Left forelimb (tissue), 1 donor: ENCODE results near the gene JADE2.
"Not testable (repeated sequence)": the region's sequence is repeated elsewhere in the genome, so short reads cannot be mapped to it uniquely, and the experiment has no call there.

Experiments
- DNase-seq: peaks from one replicate; pipeline ENCODE4 v3.0.0-alpha.2; 2018; ENCODE audit warnings: low spot score

Gene JADE2

DNA sequence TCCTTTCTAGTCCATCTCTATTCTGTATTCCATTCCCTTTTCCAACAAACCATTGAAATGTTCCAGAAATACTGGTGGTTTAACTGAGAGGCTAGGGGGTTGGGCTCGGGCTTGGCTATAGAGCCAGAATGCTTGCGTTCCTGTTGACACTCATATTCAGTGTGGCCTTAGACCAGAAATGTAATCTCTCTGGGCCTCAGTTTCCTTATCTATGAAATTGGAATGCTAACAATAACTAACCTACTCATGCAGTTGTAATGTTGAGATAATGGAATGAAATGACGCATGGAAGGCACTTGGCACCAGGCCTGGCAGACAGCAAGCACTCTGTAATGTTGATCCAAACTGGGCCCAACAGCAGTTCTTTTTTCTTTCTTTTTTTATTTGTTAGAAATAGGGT is 26.8 kb downstream of the JADE2 start:
- DNase-seq = no peak

DNA sequence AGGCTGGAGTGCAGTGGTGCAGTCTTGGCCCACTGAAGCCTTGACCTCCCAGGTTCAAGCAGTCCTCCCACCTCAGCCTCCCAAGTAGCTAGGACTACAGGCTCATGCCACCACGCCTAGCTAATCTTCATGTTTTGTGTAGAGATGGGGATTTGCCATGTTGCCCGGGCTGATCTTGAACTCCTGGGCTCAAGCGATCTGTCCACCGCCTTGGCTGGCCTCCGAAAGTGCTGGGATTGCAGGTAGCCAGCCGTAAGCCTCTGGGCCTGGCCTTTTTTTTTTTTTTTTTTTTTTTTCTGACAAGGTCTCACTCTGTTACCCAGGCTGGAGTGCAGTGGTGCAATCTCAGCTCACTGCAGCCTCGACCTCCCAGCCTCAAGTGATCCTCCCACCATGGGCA is 27.2 kb downstream of the JADE2 start:
- DNase-seq = not testable (repeated sequence)

DNA sequence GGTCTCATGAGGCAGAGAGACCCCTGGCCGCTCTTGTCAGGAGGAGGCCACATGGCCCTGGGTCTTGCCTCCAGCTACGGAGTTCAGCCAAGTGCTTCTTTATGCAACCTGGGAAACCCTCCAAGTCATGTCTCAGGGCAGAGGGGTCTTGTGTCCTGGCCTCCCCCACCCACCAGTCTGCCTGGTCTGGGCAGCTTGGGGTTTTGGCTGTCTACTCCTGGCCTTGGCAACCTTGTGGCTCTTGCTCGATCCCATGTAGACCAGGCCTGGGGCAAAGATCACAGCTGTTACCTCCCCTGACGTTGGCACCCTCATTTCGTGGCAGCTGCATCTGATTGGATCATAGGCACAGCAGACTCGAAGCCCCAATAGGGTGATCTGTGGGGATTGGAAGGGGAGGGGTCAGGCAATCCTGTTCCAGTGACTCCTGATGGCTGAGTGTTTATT is 28.4 kb downstream of the JADE2 start:
- no peak for DNase-seq

- no peak for DNase-seq
Observed at GRCh38 chr5:134554319-134555222, 29.1 kb downstream of the JADE2 start.

DNA sequence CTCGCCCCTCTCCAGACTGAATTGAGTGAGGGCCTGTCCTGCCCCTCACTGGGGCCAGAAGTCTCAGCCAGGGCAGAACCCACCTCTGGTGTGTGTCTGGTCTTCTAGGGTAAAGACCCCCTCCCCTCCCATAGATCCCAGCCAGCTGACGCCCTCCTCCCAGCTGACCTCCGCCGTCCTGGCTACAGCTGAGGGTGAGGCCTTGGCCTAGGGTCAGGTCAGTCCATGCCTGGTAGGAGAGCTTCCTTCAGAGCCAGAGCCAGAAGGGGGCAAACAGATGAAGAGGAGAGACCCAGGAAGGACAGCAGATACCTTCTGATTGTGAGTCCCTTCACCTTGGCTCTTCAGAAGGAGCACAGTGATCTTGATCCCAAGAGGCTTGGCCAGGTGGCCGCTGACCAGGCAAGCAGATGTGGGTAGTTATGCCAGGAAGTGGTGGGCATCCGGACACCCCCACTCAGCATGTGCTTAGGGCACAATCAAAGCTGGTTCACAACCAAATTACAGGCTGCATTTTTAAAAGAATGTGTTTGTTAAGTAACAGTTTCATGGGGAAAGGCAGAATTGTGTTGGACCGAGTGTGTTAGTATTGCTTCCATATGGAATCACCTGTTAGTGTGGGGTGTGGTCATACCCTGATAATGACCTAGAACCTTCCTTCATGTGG is 29.9 kb downstream of the JADE2 start:
- no peak for DNase-seq

DNA sequence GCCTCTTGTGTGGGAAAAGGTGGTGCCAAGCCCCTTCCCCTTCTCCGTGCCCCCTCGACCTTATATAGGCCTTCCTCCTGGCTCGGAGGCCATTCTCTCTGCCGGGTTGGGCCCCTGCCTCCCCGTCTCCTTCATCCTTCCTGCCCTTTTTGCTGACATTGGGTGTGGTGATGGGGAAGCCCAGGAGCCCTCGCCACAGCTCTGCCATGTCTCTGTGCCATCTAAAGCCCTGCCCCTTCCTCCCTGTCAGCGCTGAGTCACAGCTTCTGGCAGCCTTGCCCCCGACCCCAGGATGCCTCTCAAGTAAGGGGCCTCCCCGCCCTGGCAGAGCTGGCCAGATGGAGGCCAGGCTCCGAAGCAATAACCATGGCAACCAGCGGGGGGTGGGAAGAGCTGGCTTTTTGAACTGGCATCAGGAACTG is 30.4 kb downstream of the JADE2 start:
- DNase-seq = no peak

DNA sequence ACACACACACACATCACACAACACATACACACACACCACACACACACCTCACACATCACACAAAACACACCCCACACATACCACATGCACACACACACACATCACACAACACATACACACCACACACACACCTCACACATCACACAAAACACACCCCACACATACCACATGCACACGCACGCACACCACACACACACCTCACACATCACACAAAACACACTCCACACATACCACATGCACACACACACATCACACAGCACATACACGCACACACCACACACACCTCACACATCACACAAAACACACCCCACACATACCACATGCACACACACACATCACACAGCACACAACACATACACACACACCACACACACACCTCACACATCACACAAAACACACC is 31.1 kb downstream of the JADE2 start:
- DNase-seq = not testable (repeated sequence)

DNA sequence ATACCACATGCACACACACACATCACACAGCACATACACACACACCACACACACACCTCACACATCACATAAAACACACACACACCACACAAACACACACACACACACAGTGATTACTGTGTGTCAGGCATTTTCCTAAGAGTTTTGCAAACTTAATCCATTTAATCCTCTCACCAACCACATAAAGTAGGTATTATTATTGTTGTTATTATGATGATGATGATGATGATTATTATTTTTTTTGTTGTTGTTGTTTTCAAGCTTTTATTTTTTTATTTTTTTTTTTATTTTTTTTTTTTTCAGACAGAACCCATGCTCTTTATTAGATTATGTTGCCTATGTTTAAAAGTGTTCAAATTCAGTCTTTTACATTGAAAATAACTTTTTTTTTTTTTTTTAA is 31.5 kb downstream of the JADE2 start:
- DNase-seq = no peak

GRCh38 chr5:134559672-134560071 is 34.2 kb downstream of the JADE2 start:
- no peak for DNase-seq

- no peak for DNase-seq
Observed at GRCh38 chr5:134560698-134561097, 35.2 kb downstream of the JADE2 start.

DNA sequence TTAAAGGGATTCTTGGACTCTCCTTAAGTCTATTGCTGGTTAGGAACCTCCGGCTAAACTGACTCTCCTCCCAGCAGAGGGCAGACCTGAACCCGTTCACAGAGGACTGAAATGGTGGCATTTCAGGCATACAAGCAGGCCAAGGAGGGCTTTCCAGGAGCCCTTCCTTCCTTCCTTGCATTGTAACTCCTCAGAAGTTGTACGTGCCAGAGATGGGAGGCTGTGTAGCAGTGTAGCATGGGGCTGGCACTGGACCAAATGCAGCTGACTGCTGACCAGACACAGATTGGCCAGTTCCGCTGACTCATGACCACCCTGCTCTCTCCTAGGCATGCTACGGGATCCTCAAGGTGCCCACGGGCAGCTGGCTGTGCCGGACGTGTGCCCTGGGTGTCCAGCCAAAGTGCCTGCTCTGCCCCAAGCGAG is 36.4 kb downstream of the JADE2 start:
- DNase-seq = no peak

DNA sequence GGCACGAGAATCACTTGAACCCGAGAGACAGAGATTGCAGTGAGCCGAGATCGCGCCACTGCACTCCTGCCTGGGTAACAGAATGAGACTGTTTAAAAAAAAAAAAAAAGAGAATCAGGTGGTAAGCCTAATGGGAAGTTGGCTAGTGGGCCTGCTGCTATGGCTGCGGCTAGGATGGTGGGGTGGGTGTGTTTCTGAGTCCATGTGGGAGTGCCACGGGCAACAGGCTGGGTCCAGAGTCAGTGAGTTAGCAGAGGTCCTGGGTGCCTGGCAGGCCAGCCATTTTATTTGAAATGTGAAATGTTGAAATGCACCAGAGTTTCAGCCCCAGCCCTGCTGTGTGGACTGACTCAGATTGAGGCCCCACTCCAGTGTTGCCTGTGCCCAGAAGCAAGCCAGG is 37.8 kb downstream of the JADE2 start:
- DNase-seq = no peak

GRCh38 chr5:134563962-134564361 is 38.5 kb downstream of the JADE2 start:
- DNase-seq = no peak

DNA sequence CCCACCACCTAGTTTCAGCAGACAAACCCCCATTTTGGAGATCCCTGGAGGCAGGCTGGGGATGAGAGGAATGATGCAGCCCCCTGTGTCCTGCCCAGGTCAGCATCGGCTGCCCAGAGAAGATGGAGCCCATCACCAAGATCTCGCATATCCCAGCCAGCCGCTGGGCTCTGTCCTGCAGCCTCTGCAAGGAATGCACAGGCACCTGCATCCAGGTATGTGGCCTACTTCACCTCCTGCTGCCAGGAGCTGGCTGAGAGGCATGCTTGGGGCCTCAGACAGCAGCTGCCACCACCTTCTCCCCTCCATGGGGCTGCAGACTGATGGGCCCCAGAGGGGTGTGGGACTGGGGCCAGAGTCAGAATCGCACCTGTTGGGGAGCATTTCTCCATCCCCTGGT is 38.9 kb downstream of the JADE2 start:
- DNase-seq = no peak

DNA sequence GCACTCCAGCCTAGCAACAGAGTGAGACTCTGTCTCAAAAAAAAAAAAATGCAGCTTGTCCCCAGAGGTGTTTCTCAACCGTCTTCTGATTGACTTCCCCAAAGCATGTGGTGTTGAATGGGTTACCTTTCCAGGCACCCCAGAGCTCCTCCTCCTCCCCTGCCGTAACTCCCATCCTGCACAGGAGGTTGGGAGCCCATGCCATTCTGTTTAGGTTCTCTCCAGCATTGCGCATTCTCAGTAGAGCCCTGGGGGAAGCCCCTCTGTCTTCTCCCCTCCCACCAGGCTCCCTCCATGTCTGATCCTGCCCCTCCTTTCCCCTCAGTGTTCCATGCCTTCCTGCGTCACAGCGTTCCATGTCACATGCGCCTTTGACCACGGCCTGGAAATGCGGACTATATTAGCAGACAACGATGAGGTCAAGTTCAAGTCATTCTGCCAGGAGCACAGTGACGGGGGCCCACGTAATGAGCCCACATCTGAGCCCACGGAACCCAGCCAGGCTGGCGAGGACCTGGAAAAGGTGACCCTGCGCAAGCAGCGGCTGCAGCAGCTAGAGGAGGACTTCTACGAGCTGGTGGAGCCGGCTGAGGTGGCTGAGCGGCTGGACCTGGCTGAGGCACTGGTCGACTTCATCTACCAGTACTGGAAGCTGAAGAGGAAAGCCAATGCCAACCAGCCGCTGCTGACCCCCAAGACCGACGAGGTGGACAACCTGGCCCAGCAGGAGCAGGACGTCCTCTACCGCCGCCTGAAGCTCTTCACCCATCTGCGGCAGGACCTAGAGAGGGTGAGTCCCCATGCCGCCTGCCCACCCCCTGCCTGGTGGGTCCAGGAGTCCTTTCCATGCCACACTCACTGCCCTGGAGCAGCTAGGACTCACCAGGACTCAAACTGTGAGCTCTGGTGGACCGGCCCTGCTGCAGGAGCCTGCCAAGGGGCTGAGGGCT is 40.6 kb downstream of the JADE2 start:
- no peak for DNase-seq

GRCh38 chr5:134566741-134567221 is 41.3 kb downstream of the JADE2 start:
- DNase-seq = no peak

DNA sequence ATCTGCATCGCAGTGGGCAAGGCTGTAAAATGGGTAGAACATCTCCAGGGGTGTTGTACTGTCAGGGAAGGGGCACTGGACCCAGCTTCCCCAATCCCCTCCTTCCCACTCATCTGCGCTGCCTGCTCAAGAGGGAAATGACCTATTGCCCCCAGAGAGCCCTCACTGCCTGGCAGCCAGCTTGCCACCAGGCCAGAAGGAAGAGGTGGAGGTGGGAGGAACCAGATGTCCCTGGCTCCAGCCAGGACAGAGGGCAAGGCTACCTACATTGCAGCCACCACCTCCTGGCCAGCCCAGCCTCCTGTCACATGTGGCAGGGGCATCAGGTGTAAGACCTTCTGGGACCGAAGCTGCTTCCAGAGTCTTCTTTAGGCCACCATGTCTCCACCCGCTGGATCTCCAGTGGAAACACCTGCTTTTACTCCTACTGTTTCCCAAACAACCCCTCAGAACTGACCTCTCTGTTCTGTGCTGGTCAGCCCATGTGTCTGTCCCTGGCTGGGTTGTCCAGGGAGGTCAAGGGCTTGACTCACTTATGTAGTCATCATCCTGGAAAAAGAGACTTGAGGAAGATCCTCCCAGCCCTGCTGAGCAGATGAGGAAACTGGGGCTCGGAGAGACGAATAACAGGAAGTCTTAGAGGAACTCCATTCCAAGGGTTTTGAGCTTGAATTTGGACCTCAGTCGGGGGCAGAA is 42.3 kb downstream of the JADE2 start:
- no peak for DNase-seq

DNA sequence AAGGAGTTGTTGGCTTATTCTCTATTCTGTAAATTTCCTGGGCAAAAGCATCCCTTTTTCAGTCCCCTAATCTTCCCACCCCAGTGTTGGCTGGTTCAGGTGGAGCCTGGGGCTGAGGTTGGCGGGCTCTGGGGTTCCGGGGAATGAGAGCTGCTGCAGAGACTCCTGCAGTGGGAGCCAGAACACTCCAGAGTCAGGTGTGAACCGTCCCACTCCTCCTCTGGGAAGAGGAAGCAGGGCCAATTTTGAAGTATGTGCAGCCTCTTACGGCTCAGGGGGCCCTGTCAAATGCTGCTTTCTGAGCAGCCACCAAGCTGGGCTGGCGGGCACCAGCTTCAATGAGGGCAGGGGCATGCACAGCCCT is 42.8 kb downstream of the JADE2 start:
- DNase-seq = no peak

DNA sequence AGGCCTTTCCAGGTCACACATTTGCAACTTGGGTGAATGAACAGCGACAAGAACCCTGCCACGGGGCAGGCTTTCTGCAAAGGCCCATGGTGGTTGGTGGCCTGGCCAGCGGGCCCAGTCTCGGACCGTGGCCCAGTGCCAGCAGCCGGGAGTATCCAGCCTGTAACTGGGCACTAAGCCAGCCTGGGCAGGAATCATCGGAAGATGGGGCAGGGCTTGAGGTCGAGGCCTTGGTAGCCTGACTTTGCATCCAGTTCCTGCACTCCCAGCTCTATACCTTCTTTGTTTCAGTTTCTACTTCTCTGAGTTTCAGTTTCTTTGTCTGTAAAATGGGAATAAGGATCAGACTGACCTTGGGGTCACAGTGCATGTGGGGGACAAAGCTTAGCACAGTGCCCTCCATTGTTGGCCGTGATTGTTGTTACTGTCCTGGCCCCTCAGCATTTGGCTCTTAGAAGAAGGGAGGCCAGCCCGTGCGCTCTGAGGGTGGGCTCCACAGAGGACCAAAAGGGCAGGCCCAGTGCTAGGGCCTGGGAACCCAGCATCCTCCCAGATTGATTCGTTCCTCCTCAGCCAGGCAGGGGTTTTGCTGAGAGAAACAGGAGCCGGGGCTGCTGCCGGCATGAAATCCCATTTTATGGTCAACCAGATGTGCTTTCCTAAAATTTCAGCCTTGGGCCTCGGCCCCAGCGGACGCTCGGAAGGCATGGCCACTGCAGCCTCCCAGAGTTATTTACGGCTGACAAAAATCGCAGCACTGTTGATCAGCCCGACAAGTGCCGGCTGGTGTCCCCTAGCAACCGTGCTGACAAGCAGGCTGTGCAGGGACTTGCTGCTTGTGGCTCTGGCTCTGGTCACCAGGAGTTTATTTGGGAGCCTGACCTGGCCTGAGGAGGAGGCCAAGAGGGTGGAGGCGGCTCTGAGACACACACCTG is 43.6 kb downstream of the JADE2 start:
- no peak for DNase-seq

DNA sequence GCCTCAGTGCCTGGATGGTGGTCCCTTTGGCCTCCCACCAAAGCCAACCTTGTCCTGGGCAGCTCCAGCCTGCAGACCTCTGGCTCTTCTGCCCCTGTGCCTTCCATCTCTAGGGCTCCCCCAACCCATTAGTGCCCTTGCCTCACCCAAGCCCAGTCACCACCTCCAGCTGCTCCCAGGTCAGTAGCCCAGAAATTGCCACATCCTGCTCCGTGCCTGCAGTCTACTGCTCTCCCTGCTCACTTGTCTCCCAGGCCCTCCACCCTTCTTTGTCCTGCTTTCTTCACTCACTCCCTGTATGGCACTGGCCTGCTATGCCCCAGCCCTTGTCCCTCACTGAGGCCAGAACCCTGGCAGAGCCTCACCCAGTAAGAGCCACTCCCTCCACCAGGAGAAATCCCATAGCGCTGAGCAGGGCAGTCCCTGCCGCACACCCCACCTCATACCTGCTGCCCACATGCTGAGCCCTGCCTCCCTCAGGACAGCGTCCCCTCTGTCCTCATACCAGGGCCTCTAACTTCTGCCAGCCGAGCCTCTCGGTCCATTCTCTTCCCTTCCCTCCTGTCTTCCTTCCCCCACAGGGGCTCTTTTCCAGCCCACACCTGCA is 44.4 kb downstream of the JADE2 start:
- no peak for DNase-seq
